Epidermal melanocyte (primary cell): ENCODE results near the gene CDC42EP5.
A peak's percentile ranks its signal among the peaks of the same experiment; 100 is the strongest.

ENCODE experiments used
- DNase-seq: peaks from one replicate; pipeline ENCODE4 v3.0.0; 2011; ENCODE audit warnings: low spot score; ENCODE audit not compliant: insufficient read length

CDC42EP5 gene

DNA sequence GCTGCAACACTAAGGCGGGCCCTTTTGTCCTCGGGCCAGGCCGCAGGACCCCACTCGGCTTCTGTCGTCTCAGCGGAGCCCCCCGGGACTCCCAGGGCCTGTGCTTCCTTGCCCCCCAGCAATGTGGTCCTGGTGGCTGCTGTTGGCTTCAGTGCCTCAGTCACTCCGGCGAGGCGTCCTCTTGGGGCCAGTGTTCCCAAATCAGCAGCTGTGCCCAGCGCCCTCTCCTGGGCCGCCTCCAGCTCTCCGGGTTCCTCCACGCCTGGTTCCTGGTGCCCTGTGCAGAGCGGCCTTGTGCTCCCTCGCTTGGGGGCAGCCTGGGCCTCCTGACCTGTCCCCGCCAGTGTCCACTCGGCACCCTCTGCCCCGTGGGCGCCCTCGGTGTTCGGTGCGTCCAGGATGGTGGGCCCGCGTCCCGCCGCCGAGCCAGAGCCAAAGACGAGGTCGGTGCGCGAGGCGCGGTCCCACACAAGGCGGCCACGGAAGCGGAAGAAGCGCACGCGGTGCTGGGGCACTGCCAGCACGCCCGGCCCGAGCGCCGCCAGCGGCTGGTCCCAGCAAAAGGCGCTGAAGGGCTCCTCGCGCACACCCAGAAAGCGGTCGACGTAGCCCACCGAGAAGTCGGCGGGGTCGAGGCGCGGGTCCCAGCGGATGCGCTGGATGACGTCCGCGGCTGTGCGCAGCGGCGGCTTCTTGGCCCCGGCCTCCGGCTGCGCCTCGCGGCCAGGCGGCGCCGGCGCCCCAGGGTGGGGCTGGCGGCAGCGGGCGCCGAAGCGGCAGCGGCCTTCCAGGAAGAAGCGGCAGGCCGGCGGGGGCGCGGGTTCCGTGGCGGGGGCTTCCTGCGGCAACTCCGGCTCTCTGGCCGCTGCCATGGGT is 10.2 kb downstream of the CDC42EP5 start:
- DNase-seq = no peak

DNA sequence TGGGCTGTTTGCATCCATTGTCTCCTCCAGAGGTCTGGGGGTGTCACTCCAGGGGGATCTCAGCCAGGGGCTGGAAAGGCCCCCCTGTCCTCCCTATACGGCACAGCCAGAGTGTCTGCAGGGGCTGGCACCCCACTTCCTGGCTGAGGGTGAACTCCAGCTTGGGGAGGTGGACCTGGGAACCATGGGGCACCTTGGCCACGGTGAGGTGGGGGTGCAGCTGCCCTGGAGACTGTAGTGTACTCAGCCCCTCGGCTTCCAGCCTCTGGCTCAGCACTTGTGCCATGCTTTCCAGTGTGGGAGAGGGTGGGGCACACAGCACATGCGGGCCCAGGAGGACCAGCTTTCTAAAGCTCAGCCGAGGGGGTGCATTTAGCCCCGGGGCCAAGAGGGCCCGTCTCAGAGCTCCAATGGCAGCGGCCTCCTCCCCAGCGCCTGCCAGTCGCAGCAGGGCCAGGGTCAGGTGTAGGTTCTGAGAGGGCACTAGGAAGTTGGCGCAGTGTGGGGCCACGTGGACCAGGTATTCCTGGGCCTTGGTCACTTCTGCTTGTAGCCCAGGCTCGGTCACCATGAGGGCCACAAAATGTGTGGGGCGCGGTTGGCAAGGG is 10.9 kb downstream of the CDC42EP5 start:
- no peak for DNase-seq

- DNase-seq = no peak
These were observed 11.5 kb downstream of the CDC42EP5 start for GRCh38 chr19:54461613-54462012.

- DNase-seq = no peak
These were observed 11.9 kb downstream of the CDC42EP5 start for GRCh38 chr19:54461210-54461609.

- no peak for DNase-seq
These were observed 12.7 kb downstream of the CDC42EP5 start for GRCh38 chr19:54460230-54461005.

DNA sequence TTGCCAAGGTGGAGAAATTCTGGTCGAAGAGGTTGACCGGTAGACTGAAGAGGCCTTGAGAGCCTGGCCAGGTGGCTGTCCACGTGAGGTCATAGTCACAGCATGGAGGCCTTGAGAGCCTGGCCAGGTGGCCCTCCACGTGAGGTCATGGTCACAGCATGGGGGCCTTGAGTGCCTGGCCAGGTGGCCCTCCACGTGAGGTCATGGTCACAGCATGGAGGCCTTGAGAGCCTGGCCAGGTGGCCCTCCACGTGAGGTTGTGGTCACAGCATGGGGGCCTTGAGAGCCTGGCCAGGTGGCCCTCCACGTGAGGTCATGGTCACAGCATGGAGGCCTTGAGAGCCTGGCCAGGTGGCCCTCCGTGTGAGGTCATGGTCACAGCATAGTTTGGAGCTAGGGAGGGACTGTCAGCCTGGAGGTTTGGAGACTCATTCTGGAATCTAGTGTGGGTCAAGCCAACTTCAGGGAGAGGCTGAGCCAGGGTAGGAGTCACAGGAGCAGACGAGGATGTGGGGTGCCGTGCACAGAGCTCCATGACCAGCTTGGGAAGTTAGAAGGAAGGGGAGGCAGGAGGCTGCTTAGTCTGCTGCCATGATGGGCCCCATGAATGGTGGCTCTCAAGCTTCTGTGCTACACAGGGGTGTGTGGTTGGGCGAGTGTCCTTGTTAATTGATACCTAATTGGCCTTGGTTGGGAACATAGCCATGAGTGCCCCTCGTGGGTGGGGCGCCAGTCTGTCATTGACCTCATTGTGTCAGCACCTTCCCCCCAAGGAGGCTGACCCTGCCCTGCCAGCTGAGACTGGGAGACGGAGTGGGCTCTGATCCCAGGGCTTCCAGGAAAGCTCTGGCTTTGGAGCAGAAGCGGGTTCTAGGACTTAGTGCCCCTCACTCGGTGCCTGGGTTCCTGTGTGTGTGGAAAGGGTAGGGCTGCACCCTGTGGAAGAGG is 13.5 kb downstream of the CDC42EP5 start:
- DNase-seq = no peak

GRCh38 chr19:54458648-54459281 is 14.3 kb downstream of the CDC42EP5 start:
- DNase-seq = no peak

GRCh38 chr19:54457773-54458647 is 15.1 kb downstream of the CDC42EP5 start:
- no peak for DNase-seq

- no peak for DNase-seq
These were observed 16.4 kb downstream of the CDC42EP5 start for GRCh38 chr19:54456423-54457373.

GRCh38 chr19:54455786-54456422 is 17.2 kb downstream of the CDC42EP5 start:
- DNase-seq = no peak

- no peak for DNase-seq
These were observed 18.1 kb downstream of the CDC42EP5 start for GRCh38 chr19:54454781-54455675.

DNA sequence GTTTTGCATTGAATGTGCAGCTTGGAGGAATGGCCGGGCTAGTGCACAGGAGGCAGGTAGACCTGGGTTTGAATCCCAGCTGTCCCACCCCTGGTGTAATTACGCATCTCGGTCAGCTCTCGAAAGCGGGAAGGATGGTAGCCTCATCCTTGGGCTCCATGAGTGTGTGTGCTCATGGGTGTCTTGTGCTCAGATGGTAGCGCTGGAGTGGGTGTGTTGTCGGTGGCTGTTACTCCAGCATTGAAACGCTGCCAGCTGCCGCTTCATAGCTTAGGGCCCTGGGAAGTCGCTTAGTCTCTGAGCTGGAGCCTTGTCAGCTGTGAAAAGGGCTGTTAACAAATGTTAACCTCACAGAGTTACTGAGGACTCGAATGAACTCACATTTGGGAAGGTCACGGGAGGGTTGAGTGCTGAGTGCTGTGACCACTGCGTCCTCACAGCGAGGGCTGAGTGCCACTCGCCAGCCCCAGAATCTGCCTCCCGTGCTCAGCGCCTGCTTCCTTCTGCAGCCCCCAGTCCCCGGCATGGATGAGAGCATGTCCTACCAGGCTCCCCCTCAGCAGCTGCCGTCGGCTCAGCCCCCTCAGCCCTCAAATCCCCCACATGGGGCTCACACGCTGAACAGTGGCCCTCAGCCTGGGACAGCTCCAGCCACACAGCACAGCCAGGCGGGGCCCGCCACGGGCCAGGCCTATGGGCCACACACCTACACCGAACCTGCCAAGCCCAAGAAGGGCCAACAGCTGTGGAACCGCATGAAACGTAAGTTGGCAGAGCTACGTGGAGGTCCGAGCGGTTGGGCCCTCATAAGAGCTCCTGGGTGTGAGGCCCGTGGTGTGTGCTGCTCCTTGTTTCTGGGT is 18.9 kb downstream of the CDC42EP5 start:
- no peak for DNase-seq

DNA sequence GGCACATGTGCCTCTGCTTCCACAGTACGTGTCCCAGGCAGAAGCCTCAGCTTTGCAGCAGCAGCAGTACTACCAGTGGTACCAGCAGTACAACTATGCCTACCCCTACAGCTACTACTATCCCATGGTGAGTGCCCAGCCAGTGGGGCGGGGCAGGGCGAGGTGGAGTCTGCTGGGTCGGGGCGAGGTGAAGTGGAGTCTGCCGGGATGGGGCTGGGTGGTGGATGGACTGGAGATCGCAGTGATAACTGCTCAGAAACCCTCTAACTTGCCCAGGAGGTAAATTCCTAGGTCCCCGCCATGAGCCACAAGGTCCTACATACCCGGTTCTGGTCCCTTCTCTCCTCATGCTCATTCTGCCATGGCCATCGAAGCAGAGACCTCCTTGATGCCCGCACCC is 20.5 kb downstream of the CDC42EP5 start:
- DNase-seq = no peak

DNA sequence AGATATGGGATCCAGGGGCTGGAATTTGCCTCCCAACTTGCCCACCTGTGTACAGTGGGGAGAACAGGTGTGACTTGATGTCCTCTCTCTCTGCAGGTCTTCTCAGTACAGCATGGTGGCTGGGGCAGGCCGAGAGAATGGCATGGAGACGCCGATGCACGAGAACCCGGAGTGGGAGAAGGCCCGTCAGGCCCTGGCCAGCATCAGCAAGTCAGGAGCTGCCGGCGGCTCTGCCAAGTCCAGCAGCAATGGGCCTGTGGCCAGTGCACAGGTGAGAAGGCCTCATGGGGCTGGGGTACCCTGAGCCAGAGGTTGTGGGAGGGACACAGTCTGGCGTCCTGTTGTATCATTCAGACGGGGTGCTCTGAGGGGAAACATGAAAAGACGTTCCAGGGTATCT is 21.1 kb downstream of the CDC42EP5 start:
- no peak for DNase-seq

- DNase-seq = peak; percentile 14
These were observed 21.7 kb downstream of the CDC42EP5 start for GRCh38 chr19:54451331-54451871.

DNA sequence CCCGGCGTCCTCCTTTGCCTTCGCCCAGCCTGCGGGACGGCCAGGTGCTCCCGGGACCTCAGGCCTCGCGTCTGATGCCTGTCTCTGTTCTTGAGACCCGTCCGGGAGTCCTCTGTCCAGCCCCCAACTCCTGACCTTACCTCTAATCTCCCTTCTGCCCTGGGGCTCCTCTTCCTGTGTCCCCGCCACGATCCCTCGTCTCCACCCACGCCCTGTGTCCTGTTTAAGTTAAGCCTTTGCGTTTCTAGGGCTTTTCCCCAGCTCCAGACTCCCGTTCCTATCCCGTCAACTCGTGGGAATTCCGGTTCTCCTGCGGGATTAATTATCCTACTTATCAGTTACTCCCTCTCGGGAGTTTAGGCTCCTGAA is 23.4 kb downstream of the CDC42EP5 start:
- DNase-seq = peak; percentile 20
